Peyer's patch (tissue), 4 donors: ENCODE data around the gene ANK2. TPM values are rescaled to one million over a fixed set of nuclear protein-coding genes. Genes with fewer than 3 reads are reported as not detected.

Experiments
- DNase-seq, 3 donors: peaks; one replicate each; pipeline ENCODE4 v3.0.0-alpha.2; 2017 to 2019
- H3K27ac ChIP-seq, 4 donors: fragments of 200-600 bp; sonication (generic); one replicate each; pipeline ENCODE4 v1.5.1; 2016 to 2019
- H3K27me3 ChIP-seq, 2 donors: fragments of 200-600 bp; sonication (generic); one replicate each; pipeline ENCODE4 v1.5.1; 2019
- H3K36me3 ChIP-seq, 3 donors: fragments of 200-600 bp; sonication (generic); one replicate each; pipeline ENCODE4 v1.5.1; 2016 to 2019
- H3K4me1 ChIP-seq, 4 donors: fragments of 200-600 bp; sonication (generic); one replicate each; pipeline ENCODE4 v1.5.1; 2016 to 2019
- H3K4me3 ChIP-seq, 4 donors: fragments of 200-600 bp; sonication (generic); 1 replicate in 3 of 4; 2 replicates in 1 of 4; pipeline ENCODE4 v1.5.1; 2016 to 2019; ENCODE audit warnings: mild to moderate bottlenecking in 1 of 4
- H3K9me3 ChIP-seq, 4 donors: fragments of 200-600 bp; sonication (generic); one replicate each; pipeline ENCODE4 v1.5.1; 2016 to 2019; ENCODE audit warnings: mild to moderate bottlenecking in 1 of 4
- CTCF ChIP-seq, 6 experiments: fragments of 450-650 bp in 4 of 6; fragments of 200-600 bp in 2 of 6; sonication (generic) in 1 of 6; IDR thresholded peaks; one replicate each; pipeline ENCODE4 v1.5.1; 2017 to 2019; ENCODE audit warnings: antibody characterized with exemption in 6 of 6, mild to moderate bottlenecking in 3 of 6, moderate library complexity in 1 of 6
- POLR2A ChIP-seq, 2 donors: fragments of 450-650 bp; IDR thresholded peaks; one replicate each; pipeline ENCODE4 v1.5.1; 2017; ENCODE audit warnings: antibody characterized with exemption in 2 of 2, mild to moderate bottlenecking in 2 of 2, moderate library complexity in 2 of 2
- total RNA-seq, 4 donors: library from RNA; depleted of rRNA; stranded (reverse); fragments of >200 nt; gene quantifications; one replicate each; pipeline ENCODE4 v1.1.0, GENCODE V29; 2016

The ANK2 gene
- total RNA-seq, 4 donors from 2014 or later = 5.3 to 85.0 (median 21.1) TPM

GRCh38 chr4:113028074-113028473, 21.4 kb upstream of the ANK2 start:
- Histone ChIP-seq H3K4me1 (no peaks in the 10 kb centered on the region), H3K36me3 (no peaks in the 10 kb centered on the region), H3K27me3 (no peaks in the 10 kb centered on the region), H3K27ac (no peak overlapping the region), H3K4me3 (no peak overlapping the region), H3K9me3 (no peaks in the 10 kb centered on the region)
- TF ChIP-seq POLR2A (IDR thresholded peaks at IDR 0.05) = no peak
- no peak for TF ChIP-seq CTCF (IDR thresholded peaks at IDR 0.05)
- DNase-seq = no peak

GRCh38 chr4:113031212-113031611, 18.2 kb upstream of the ANK2 start:
- H3K27ac ChIP-seq = no peak overlapping the region
- TF ChIP-seq POLR2A (IDR thresholded peaks at IDR 0.05) (no peak), CTCF (IDR thresholded peaks at IDR 0.05) (no peak)
- no peaks in the 10 kb centered on the region for H3K36me3 ChIP-seq
- no peaks in the 10 kb centered on the region for H3K4me1 ChIP-seq
- no peak overlapping the region for H3K4me3 ChIP-seq
- H3K9me3 ChIP-seq = no peaks in the 10 kb centered on the region
- no peaks in the 10 kb centered on the region for H3K27me3 ChIP-seq
- no peak for DNase-seq

DNA sequence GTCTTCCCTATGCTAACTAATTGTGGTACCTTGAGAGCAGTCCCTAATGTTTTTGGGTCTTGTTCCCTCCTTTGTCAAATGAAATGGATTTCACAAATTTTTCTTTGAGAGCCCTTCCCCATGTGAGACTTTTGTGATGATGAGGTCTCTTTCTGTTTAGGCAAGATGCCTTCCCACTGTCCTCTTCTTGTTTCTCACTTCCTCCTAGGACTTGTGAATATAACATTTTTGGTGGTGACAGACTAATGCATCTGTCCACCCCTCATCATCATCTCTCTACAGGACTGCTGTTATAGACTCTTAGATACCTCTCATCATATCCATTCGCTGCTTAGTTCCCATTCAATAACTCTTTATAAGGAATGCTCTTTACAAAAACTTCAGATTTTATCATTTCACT, 8.7 kb upstream of the ANK2 start:
- no peak for DNase-seq
- H3K36me3 ChIP-seq = no peaks in the 10 kb centered on the region
- no peaks in the 10 kb centered on the region for H3K27me3 ChIP-seq
- H3K27ac ChIP-seq = no peak overlapping the region
- no peaks in the 10 kb centered on the region for H3K9me3 ChIP-seq
- no peak overlapping the region for H3K4me3 ChIP-seq
- no peak for TF ChIP-seq POLR2A (IDR thresholded peaks at IDR 0.05)
- no peak for TF ChIP-seq CTCF (IDR thresholded peaks at IDR 0.05)
- H3K4me1 ChIP-seq = no peaks in the 10 kb centered on the region

DNA sequence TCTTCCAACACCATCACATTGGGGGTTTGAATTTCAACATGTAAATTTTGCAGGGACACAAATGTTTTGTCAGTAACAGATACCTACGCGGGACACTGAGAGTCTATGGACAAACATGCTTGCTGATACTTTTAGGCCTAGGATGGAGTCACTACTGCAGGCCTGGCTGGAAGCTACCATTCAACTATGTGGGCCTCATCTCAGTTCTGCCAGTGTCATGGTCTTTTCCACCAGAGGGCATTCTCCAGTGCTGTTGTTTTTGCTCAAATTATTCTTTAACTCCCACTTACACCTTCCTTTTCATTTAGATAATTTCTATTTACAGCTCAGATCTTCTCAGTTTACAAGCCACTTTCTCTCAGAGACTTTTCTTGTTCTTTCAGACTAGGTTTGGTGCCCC, 7.0 kb upstream of the ANK2 start:
- Histone ChIP-seq H3K27ac (no peak overlapping the region), H3K4me1 (no peaks in the 10 kb centered on the region), H3K9me3 (no peaks in the 10 kb centered on the region), H3K36me3 (no peaks in the 10 kb centered on the region), H3K27me3 (no peaks in the 10 kb centered on the region), H3K4me3 (no peak overlapping the region)
- no peak for DNase-seq
- TF ChIP-seq CTCF (IDR thresholded peaks at IDR 0.05) = no peak
- TF ChIP-seq POLR2A (IDR thresholded peaks at IDR 0.05) = no peak

- H3K27ac ChIP-seq = no peak overlapping the region
- H3K4me3 ChIP-seq = no peak overlapping the region
- H3K4me1 ChIP-seq = no peaks in the 10 kb centered on the region
- H3K36me3 ChIP-seq = no peaks in the 10 kb centered on the region
- TF ChIP-seq POLR2A (IDR thresholded peaks at IDR 0.05) = no peak
- no peaks in the 10 kb centered on the region for H3K9me3 ChIP-seq
- no peaks in the 10 kb centered on the region for H3K27me3 ChIP-seq
- no peak for DNase-seq
Observed at GRCh38 chr4:113043591-113043990, 5.9 kb upstream of the ANK2 start.

DNA sequence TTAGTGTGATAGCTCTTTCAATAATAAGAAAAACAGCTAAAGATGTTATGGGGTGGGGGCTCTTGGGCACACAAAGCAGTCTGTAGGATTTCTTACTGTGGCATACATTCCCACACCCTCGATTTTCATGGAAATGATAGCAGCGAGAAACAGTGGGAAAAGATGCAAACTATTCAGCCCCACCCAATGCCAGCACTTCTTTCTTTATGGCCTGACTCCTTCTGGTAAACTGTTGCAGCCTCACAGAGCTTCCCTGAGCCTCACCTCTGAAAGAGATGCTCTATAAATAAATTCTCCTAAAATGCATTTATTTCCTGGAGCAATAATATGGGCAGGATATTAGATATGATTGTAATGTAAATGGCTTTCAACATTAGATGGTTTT, 910 bp downstream of the ANK2 start:
- H3K27me3 ChIP-seq = no peaks in the 10 kb centered on the region
- H3K9me3 ChIP-seq = no peaks in the 10 kb centered on the region
- no peaks in the 10 kb centered on the region for H3K4me1 ChIP-seq
- no peaks in the 10 kb centered on the region for H3K36me3 ChIP-seq
- DNase-seq = no peak
- H3K4me3 ChIP-seq = no peak overlapping the region
- no peak overlapping the region for H3K27ac ChIP-seq
- TF ChIP-seq CTCF (IDR thresholded peaks at IDR 0.05) = no peak
- TF ChIP-seq POLR2A (IDR thresholded peaks at IDR 0.05) = no peak
